Stimulated activated CD4-positive, alpha-beta T cell treated with anti-CD3 and anti-CD28 coated beads, TNF-alpha, amount 100 ng/mL, for 24 hours (primary cell): ENCODE measurements around the gene FBXO28.

Experiments
- DNase-seq, 3 experiments: peaks; one replicate each; pipeline ENCODE4 v3.0.0-alpha.2; 2020; ENCODE audit warnings: low read depth in 3 of 3

FBXO28 gene

DNA sequence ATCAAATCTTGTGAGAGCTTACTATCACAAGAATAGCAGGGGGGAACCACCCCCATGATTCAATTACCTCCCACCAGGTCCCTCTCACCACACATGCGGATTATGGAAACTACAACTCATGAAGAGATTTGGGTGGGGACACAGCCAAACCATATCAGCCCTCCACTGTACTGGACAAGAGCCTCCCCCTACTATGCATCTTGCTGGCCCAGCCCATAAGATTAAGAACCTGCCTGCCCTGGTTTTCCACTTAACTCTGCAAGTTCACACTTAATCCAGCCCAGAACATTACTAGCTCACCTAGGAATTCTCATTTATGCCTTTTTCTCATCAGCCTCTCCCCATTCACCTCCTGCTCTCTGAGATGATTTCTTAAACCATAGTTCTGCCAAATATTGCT is 18.0 kb upstream of the FBXO28 start:
- DNase-seq: no peak

DNA sequence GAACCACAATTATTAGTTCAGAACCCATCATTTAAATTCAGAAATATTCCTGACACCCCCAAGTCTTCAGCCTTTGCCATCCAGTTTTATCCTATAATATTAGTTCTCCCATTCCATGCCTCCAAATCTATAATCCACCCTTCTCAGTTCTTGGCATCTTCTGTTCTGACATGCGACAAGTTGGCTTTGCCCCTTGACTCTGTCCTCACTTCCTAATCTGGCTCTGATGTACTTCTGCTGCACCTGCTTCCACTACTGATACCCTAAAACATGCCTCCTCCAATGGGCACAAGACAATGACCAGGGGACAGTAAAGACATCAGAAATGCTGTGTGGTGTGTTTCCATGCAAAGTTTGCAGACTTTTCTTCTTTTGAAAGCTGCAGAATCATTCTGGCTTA is 17.1 kb upstream of the FBXO28 start:
- DNase-seq: no peak

DNA sequence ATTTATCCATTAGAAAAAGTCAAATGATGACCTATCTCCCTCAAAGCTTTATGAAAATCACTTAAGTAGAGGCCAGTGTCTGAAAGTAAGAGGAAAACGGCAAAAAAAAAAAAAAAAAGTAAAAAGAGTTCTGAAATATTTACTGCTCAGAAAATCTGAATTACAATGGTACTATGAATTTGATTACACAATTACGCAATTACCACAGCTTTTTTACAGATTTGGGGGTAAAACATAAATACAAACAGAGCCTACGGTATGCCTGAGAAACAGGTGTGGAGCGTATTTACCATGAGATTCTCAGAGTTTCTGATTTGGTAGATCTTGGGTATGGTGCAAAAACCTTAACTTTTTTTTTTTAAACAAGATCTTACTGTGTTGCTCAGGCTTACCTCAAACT is 15.9 kb upstream of the FBXO28 start:
- DNase-seq: no peak

DNA sequence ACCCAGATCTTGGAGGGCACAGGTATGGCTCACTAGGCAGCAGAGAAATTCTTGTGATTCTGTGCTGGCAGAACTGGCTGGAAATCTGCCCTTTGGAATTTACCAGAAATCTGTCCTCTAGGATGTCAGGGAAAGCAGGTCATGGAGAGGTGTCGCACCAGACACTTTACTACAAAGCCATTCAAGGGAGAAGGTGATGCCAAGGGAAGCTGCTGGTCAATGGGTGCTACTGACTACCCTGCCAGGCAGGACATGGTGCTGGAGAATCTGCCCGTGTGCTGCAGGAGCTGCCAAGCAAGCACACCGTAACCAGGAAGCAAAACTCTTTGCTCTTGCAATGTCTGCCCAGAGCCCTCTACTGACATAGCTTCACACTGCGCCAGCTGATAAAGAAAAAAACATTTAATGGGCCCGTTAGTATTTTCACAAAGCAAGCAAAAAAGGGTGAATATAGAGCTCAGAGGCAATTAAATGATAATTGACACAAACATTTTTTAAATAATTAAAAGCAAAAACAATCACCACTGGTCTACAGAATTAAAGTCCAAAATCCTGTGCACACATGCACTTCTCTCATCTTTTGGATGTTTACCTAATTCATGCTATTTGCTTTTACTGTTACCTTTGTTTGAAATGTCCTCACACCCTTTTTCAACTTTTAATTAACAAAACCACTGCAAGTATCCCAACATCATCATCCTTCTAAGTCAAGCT is 7.2 kb upstream of the FBXO28 start:
- DNase-seq: peak in 1 of 3 experiments; percentile 1

DNA sequence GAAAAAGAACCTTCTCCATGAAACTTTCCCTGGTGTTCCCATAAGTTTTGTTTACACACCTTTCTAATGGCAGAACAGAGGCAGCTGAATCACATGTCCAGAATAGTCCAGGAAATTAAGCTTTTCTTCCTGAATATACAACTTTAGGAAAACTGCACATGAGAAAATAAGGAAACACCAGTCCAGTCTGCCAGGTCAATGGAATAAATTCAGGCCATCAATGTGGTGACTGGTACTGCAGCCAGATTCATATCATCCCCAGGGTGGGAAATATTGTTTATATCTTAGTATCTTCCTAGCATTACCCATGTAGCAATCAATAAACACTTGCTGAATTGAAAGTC is 6.7 kb upstream of the FBXO28 start:
- DNase-seq: no peak

DNA sequence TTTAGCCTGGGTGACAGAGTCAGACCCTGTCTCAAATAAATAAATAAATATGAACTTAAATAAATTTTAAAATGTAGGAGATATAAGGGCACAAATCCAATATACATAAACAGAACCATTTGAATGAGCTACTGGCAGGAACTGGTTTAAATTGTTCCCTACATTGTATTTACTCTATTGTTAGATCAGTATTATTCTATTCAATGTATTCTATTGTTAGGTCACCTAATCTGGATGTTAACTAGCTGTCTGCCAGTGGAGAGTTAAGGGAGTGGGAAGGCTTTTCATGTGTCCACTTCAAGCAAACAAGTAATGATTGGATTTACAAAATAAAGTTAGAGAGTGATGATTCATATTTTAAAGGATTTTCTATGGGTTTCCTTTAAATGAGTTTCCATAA is 4.9 kb upstream of the FBXO28 start:
- no peak for DNase-seq

DNA sequence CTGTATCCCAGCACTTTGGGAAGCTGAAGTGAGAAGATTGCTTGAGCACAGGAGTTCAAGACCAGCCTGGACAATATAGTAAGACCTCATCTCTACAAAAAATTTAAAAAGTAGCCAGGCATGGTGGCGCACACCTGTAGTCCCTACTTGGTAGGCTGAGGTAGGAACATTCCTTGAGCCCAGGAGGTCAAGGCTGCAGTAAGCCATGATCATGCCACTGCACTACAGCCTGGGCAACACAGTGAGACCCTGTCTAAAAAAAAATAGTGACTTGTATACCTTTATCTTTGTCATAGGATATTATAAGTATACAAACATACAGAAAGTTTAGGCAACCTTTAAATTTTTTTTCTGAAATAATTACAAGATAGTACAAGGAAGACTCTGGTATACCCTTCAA is 3.9 kb upstream of the FBXO28 start:
- no peak for DNase-seq

DNA sequence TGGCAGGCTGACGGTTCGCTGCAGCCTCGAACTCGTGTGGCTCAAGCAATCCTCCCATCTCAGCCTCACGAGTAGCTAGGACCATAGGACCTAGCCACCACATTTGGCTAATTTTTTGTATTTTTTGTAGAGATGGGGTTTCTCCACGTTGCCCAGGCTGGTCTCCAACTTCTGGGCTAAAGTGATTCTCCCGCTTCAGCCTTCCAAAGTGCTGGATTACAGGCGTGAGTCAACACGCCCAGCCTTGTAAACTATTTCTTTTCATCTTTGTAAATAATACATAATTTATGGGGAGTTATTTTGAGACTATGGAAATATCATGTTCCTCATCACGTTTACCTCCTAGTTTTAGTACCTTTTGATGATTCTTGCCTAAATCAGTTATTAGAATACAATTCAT is 906 bp upstream of the FBXO28 start:
- no peak for DNase-seq

DNA sequence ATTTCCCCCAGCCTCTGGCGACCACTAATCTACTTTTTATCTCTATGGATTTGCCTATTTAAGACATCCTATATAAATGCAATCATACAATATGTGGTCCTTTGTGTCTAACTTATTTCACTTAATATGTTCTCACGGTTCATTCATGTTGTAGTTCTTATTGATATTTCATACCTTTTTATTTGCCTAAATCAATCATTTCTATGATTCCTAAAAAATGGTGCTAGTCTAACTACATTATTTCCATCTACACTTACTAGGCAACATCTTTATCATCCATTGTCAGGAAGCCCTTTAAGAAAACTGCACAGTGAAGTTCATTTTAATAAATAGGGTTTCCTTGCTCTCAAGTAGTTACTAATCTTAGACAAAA is 380 bp upstream of the FBXO28 start:
- no peak for DNase-seq

DNA sequence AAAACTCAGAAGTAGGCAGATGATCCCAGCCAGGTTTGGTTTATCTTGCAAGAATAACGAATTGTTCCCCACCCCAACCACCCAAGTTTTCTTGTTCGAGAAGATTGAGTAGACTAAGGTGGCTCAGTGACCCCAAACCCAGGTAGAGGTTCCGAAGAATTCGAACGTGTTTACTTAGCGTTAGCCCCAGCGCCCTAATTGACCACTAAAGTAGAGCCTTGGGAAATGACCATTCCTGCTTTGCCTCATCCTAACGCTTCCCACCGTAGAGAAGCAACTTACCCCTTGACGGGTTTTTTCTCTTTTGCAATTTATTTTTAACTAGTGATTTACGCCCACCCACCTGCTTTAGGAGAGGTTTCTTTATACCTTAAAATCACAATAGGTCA is 870 bp downstream of the FBXO28 start:
- DNase-seq: no peak

DNA sequence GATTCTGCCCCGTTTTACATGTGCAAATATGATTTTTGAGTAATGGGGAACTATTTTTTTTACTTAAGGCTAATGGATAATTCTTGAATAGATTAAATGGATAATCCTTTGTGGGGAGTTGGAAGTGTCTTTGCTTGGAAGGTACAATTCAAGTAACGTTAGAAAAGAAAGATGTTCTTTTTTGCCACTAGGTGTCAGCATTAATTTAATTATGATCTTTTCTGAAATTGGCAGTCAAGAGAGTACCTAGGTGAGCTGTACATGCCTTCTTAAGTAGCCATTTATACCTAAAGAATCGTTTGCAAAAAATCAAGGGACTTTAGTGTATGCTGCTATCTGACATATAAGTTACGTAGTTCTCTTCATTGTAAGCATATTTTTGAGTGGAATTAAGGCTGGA is 2.2 kb downstream of the FBXO28 start:
- no peak for DNase-seq

DNA sequence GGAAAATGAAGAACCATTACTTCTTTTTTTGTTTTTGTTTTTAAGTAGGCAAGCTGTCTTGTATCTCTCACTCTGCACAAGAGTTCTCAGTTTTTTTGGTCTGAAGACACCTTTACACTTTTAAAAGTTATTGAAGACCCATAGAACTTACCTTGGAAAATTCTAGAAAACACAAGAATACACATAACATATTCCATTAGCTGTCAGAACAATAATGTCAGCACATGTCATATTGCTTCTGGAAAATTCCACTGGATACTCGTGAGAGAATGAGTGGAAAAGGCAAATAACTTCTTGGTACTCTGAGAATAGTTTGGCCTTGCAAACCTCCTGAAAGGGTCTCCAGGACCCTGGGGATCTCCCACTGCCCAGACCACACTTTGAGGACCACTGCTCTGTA is 4.8 kb downstream of the FBXO28 start:
- DNase-seq: no peak

DNA sequence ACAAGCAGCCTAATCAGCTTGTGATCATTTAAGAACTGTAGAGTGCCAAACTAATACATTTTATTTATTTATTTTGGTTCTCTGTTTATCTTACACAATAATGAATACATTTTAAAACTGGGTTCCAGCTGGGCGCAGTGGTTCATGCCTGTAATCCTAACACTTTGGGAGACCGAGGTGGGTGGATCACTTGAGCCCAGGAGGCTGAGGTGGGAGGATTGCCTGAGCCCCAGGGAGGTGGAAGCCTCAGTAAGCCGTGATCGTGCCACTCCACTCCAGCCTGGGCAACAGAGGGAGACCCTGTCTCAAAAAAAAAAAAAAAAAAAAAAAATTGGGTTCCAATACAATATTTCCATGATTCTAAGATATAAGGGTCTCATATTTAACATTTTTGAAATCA is 9.2 kb downstream of the FBXO28 start:
- no peak for DNase-seq

DNA sequence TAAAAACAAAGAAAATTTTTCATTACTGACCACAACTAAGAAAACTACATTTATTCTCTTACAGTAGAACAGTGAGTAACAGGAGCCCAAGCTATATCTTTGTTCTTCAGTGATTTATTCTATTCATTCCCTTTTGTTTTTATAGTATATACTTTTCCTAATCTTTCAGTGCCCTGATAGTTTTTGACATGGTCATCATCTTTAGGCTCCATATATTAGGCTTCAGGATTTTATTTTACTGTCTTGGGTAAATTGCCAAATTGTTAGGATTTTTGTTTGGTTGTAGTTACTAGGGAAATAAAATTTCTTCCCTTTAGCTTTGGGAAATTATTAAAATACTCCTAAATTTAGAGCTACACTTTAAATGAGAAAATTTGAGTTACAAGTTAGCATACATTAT is 10.3 kb downstream of the FBXO28 start:
- DNase-seq: no peak

DNA sequence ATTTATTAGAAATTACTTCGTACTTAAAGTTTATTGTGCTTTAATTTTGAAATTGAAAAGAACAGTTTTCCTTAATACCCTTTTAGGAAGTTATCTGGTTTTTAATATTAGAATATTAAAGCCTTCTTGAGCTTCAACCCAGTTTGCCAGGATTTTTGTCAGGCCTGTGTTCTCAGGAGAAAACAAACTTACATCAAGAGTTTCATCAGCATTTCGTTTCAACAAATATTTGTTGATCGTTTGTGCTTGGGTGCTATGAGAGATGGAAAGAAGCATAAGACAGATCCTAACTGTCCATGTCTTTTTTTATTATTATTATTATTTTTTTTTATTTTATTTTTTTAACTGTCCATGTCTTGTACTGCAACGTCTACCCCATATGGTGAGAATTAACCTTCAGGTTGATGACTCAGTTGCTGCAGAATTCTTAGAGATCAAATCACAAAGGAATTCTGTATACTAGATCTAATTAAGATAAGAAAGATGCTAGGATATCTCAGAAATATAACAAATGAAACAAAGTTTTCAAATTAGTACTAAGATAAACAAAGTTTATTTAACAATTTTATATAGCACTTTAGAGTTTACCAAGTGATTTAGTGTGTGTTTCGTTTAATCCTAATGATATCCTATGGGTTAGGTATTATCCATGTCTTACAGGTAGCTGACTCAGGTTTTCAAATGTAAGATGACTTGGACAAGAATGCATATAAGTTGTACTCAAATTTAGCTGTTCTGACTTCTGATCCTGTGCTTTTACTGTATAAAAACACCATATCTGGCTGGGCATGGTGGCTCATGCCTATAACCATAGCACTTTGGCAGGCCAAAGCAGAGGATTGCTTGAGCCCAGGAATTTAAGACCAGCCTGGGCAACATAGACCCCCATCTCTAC is 14.3 kb downstream of the FBXO28 start:
- DNase-seq: no peak

DNA sequence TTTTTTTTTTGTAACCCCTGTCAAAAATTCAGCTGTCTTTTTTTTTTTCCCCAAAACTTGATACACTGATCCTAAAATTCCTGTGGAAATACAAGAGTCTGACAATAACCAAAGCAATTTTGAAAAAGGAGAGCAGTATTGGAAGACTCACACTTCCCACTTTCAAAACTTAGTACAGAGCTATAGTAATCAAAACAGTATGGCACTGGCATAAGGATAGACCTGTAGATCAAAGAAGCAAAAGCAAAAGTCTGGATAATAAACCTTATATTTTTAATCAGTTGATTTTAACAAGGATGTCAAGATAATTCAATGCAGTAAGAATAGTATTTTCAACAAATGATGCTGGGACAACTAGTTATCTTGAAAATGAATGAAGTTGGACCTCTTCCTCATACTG is 17.3 kb downstream of the FBXO28 start:
- no peak for DNase-seq

DNA sequence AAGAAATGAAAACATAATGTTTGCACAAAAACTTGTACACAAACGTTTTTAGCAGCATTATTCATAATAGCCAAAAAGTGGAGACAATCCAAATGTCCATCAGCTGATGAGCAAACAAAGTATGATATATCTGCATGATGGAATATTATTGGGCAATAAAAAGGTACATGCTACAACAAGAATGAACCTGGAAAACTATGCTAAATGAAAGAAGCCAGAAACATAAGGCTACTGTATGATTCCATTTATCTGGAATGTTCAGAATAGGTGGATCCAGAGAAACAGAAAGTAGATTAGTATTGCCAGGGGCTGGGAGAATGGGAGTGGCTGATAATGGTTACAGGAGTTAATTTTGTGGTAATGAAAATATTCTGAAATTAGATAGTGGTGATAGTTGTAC is 19.0 kb downstream of the FBXO28 start:
- no peak for DNase-seq

DNA sequence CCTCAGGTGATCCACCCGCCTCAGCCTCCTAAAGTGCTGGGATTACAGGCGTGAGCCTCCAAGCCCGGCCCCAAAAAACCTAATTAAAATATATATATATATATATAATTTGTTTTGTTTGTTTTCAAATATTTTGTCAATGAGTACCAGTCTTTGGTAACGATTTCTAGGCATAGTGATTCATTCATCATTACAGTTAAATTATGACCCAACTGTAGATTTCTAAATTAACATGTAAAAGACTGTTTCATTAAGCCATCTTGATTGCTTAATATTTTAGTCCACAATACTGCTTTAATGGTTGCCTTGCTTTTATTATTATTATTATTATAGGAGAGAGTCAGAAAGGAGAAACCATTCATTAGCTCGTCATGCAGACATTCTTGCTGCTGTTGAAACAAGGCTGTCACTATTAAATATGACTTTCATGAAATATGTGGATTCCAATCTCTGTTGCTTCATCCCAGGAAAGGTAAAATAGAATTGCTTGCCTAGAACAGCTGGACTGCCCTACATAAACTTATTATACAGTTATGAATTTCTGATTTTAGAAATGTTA is 19.9 kb downstream of the FBXO28 start:
- no peak for DNase-seq

DNA sequence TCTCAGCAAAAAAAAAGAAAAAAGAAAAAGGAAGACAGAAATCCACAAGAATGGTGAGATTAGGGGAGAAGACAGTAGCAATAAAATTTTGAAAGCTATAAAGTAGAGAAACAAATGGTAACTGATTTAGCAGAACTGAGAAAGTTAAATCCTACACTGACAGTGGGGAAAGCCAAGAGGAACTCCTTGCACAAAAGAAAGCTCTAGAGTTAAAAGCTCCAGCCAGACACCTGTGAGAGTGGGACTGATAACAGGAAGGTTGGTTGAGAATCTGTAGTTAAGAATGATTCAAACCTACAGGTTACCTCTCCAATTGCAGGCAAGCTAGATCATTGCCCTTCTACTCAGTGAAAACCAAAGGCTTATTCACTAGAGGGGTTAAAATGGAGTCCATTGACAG is 23.6 kb downstream of the FBXO28 start:
- no peak for DNase-seq

DNA sequence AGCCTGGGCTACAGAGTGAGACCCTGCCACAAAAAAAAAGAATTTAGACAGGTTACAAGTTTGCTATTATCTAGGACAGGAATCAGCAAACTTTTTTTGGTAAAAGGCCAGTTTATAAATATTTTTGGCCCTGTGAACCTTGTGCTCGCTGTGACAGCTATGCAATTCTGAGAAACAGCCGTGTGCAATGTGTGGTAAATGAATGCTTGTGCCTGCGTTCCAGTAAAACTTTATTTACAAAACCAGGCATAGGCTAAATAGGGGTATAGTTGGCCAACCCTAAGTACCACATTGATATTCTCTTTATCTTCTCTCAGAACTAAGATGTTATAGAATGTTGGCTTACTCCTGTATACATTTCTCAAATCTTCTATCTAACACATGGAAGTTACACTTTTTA is 24.3 kb downstream of the FBXO28 start:
- no peak for DNase-seq

DNA sequence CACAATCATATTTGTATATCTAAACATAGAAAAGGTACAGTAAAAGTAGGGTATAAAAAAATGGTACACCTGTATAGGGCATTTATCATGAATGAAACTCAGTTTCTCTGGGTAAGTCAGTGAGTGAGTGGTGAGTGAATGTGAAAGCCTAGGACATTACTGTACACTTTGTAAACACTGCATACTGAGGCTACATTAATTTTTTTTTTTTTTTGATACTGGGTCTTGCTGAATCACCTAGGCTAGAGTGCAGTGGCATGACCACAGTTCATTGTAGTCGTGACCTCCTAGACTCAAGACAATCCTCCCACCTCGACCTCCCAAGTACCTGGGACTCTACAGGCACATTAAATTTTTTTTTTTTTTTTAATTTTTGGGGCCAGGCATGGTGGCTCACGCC is 27.8 kb downstream of the FBXO28 start:
- no peak for DNase-seq

DNA sequence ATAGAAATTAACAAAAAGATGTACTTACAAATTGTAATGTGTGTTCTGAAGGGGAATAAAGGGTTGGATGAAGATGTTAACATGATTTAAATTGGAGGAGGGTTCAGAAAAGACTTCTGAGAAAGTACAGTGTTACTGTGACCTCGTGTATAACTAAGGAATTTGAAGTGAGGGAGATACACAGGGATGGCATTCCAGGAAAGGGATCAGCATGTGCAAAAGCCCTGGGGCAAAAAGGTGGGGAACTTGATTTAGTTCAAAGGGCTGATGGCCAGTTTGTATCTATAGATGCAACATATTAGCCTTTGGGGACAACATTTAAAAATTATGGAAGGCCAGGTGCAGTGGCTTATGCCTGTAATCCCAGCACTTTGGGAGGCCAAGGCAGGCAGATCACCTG is 35.8 kb downstream of the FBXO28 start:
- DNase-seq: no peak

DNA sequence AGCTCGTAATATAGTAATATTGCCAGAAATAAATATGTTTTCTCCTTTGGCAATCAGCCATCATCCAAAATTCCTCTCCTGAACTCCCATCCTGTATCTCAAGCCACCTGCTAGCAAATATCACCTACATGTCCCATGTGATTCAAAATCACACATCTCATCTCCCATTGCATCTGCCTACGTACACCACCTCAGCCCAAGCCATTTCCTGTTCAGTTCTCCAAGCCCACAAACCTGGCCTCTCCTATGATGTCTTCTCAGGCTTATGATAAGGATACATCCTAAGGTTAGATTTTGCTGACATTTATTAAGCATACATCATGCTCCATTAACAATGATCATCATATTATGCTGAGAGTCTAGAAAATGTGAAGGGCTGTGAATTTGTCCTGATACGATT is 37.2 kb downstream of the FBXO28 start:
- no peak for DNase-seq
